Measurements from ENCODE around the gene PARP8. TPM values are rescaled to one million over a fixed set of nuclear protein-coding genes. Genes with fewer than 3 reads are reported as not detected.

PARP8 gene
- total RNA-seq, 3 donors from 2014 or later, result 24.3 to 41.7 (median 26.2) TPM

GRCh38 chr5:50792843-50793242, 126.4 kb downstream of the PARP8 start:
- H3K4me1 ChIP-seq, result no peaks in the 10 kb centered on the region
- TF ChIP-seq POLR2AphosphoS5 (IDR thresholded peaks at IDR 0.05), result no peak
- no peak for TF ChIP-seq CTCF (IDR thresholded peaks at IDR 0.05)
- no peak for TF ChIP-seq POLR2A (IDR thresholded peaks at IDR 0.05)
- H3K27me3 ChIP-seq, result no peaks in the 10 kb centered on the region
- no peak overlapping the region for H3K27ac ChIP-seq
- no peaks in the 10 kb centered on the region for H3K9me3 ChIP-seq
- no peaks in the 10 kb centered on the region for H3K36me3 ChIP-seq
- DNase-seq (ENCODE audit: low spot score in 2 of 2), result no peak
- intact Hi-C loops (cut with DNase I; ENCODE audit: low total_unique reads), result no loop called here
- no peak overlapping the region for H3K4me3 ChIP-seq

GRCh38 chr5:50794812-50795211, 128.4 kb downstream of the PARP8 start:
- Histone ChIP-seq H3K36me3 (no peaks in the 10 kb centered on the region), H3K9me3 (no peaks in the 10 kb centered on the region), H3K4me1 (no peaks in the 10 kb centered on the region), H3K27ac (no peak overlapping the region), H3K4me3 (no peak overlapping the region), H3K27me3 (no peaks in the 10 kb centered on the region)
- DNase-seq (ENCODE audit: low spot score in 2 of 2), result no peak
- TF ChIP-seq POLR2A (IDR thresholded peaks at IDR 0.05) (no peak), POLR2AphosphoS5 (IDR thresholded peaks at IDR 0.05) (no peak), CTCF (IDR thresholded peaks at IDR 0.05) (no peak)
- intact Hi-C loops (cut with DNase I; ENCODE audit: low total_unique reads), result no loop called here

- Histone ChIP-seq H3K36me3 (no peaks in the 10 kb centered on the region), H3K27ac (no peak overlapping the region), H3K27me3 (no peaks in the 10 kb centered on the region), H3K9me3 (peaks cover 0 to 9% of the 10 kb centered on the region in 2 donors), H3K4me1 (no peaks in the 10 kb centered on the region), H3K4me3 (no peak overlapping the region)
- no peak for DNase-seq (ENCODE audit: low spot score in 2 of 2)
- intact Hi-C loops (cut with DNase I; ENCODE audit: low total_unique reads), result no loop called here
- TF ChIP-seq CTCF (IDR thresholded peaks at IDR 0.05), result no peak
- TF ChIP-seq POLR2A (IDR thresholded peaks at IDR 0.05), result no peak
- no peak for TF ChIP-seq POLR2AphosphoS5 (IDR thresholded peaks at IDR 0.05)
Measured at GRCh38 chr5:50798002-50798401, 131.6 kb downstream of the PARP8 start.

- Histone ChIP-seq H3K4me1 (no peaks in the 10 kb centered on the region), H3K9me3 (peaks cover 0 to 13% of the 10 kb centered on the region in 2 donors), H3K27me3 (no peaks in the 10 kb centered on the region), H3K36me3 (no peaks in the 10 kb centered on the region), H3K27ac (no peak overlapping the region), H3K4me3 (no peak overlapping the region)
- TF ChIP-seq CTCF (IDR thresholded peaks at IDR 0.05) (no peak), POLR2AphosphoS5 (IDR thresholded peaks at IDR 0.05) (no peak)
- no peak for DNase-seq (ENCODE audit: low spot score in 2 of 2)
- intact Hi-C loops (cut with DNase I; ENCODE audit: low total_unique reads), result no loop called here
Measured at GRCh38 chr5:50799596-50799995, 133.2 kb downstream of the PARP8 start.

- Histone ChIP-seq H3K27ac (no peak overlapping the region), H3K36me3 (no peaks in the 10 kb centered on the region), H3K27me3 (no peaks in the 10 kb centered on the region), H3K4me1 (no peaks in the 10 kb centered on the region), H3K9me3 (peaks cover 0 to 13% of the 10 kb centered on the region in 2 donors), H3K4me3 (no peak overlapping the region)
- TF ChIP-seq POLR2A (IDR thresholded peaks at IDR 0.05) (no peak), POLR2AphosphoS5 (IDR thresholded peaks at IDR 0.05) (no peak), CTCF (IDR thresholded peaks at IDR 0.05) (no peak)
- DNase-seq (ENCODE audit: low spot score in 2 of 2), result no peak
- intact Hi-C loops (cut with DNase I; ENCODE audit: low total_unique reads), result no loop called here
Measured at GRCh38 chr5:50800410-50800809, 134.0 kb downstream of the PARP8 start.
